ENCODE measurements around the gene LIN54. TPM values are rescaled to one million over a fixed set of nuclear protein-coding genes. Genes with fewer than 3 reads are reported as not detected.
"Not testable (repeated sequence)": the region's sequence is repeated elsewhere in the genome, so short reads cannot be mapped to it uniquely, and the experiment has no call there.

The LIN54 gene
- polyA plus RNA-seq, 1 donor (not counting 4 experiments of a cell fraction or from before 2014, with no cell fraction given): 8.1 TPM

DNA sequence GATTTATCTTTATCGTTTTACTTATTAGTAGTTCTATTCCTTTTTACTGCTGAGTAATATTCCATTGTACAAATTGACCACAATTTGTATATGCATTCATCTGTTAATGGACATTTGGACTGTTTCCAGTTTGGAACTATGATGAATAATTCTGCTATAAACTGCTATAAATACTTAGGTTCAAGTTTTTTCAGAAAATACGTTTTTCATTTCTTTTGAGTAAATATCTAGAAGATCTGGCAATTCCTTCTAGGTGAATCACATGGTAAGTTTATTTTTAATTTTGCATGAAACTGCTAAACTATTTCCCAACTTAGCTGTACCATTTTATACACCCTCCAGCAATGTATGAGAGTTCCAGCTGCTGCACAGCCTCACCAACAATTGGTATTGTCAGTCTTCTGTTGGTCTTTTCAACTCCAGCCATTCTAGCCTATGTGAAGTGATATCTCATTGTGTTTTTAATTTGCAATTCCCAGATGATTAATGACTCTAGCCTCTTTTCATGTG, 22.2 kb downstream of the LIN54 start:
- peaks cover 11% of the 10 kb centered on the region for H3K79me2 ChIP-seq (ENCODE audit: control insufficient read depth, insufficient read depth, low read length)
- no peaks in the 10 kb centered on the region for H3K9me1 ChIP-seq (ENCODE audit: control insufficient read depth, extremely low read depth, insufficient read depth, low read length)
- no peak for TF ChIP-seq EZH2 (IDR thresholded peaks at IDR 0.05; ENCODE audit: low read length)
- TF ChIP-seq, protein P1, sequence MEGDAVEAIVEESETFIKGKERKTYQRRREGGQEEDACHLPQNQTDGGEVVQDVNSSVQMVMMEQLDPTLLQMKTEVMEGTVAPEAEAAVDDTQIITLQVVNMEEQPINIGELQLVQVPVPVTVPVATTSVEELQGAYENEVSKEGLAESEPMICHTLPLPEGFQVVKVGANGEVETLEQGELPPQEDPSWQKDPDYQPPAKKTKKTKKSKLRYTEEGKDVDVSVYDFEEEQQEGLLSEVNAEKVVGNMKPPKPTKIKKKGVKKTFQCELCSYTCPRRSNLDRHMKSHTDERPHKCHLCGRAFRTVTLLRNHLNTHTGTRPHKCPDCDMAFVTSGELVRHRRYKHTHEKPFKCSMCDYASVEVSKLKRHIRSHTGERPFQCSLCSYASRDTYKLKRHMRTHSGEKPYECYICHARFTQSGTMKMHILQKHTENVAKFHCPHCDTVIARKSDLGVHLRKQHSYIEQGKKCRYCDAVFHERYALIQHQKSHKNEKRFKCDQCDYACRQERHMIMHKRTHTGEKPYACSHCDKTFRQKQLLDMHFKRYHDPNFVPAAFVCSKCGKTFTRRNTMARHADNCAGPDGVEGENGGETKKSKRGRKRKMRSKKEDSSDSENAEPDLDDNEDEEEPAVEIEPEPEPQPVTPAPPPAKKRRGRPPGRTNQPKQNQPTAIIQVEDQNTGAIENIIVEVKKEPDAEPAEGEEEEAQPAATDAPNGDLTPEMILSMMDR (optimal IDR thresholded peaks at IDR 0.05 in 1 of 3, IDR thresholded peaks at IDR 0.05 in 1 of 3, conservative IDR thresholded peaks at IDR 0.05 in 1 of 3; ENCODE audit: extremely low read depth in 1 of 3, insufficient read depth in 2 of 3, low read length in 3 of 3): no peak
- H3K36me3 ChIP-seq (ENCODE audit: control insufficient read depth in 2 of 2, extremely low read depth in 1 of 2, insufficient read depth in 2 of 2, low read length in 2 of 2): peaks cover 0 to 2% of the 10 kb centered on the region in 2 experiments
- no peak overlapping the region for H3K9ac ChIP-seq (ENCODE audit: control insufficient read depth, extremely low read depth, insufficient read depth, low read length)
- H3K9me3 ChIP-seq (ENCODE audit: control insufficient read depth, low read depth, low read length): no peaks in the 10 kb centered on the region
- FAIRE-seq: no peak
- no peaks in the 10 kb centered on the region for H3K27me3 ChIP-seq (ENCODE audit: control insufficient read depth, extremely low read depth, insufficient read depth, low read length)
- no peaks in the 10 kb centered on the region for H4K20me1 ChIP-seq (ENCODE audit: control insufficient read depth, extremely low read depth, insufficient read depth, low read length)
- H3K4me1 ChIP-seq (ENCODE audit: control insufficient read depth, extremely low read depth, insufficient read depth, low read length): no peaks in the 10 kb centered on the region
- no peak overlapping the region for H3K4me3 ChIP-seq (ENCODE audit: control insufficient read depth in 2 of 3, extremely low read depth in 1 of 3, insufficient read depth in 2 of 3, low read depth in 1 of 3, low read length in 3 of 3)
- no peak overlapping the region for H3K4me2 ChIP-seq (ENCODE audit: control insufficient read depth, extremely low read depth, insufficient read depth, low read depth, low read length)
- H2AFZ ChIP-seq (ENCODE audit: control insufficient read depth, low read length): no peak overlapping the region
- no peak for DNase-seq (ENCODE audit: low read depth, low spot score)
- H3K27ac ChIP-seq (ENCODE audit: control insufficient read depth, insufficient read depth, low read length): no peak overlapping the region
- dilution Hi-C loops (cut with MboI; ENCODE audit: extremely low pct_ligation_motif_present, low sequenced_read_pairs): no loop called here

DNA sequence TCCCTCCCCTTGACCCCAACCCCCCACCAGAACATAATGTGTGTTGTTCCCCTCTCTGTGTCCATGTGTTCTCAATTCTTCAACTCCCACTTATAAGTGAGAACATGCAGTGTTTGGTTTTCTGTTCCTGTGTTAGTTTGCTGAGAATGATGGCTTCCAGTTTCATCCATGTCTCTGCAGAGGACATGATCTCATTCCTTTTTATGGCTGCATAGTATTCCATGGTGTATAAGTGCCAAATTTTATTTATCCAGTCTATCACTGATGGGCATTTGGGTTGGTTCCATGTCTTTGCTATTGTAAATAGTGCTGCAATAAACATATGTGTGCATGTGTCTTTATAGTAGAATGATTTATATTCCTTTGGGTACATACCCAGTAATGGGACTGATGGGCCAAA, 23.1 kb downstream of the LIN54 start:
- DNase-seq (ENCODE audit: low read depth, low spot score); H4K20me1 ChIP-seq (ENCODE audit: control insufficient read depth, extremely low read depth, insufficient read depth, low read length); H3K9ac ChIP-seq (ENCODE audit: control insufficient read depth, extremely low read depth, insufficient read depth, low read length); H3K9me3 ChIP-seq (ENCODE audit: control insufficient read depth, low read depth, low read length); dilution Hi-C loops (cut with MboI; ENCODE audit: extremely low pct_ligation_motif_present, low sequenced_read_pairs); H3K36me3 ChIP-seq (ENCODE audit: control insufficient read depth in 2 of 2, extremely low read depth in 1 of 2, insufficient read depth in 2 of 2, low read length in 2 of 2); H3K27me3 ChIP-seq (ENCODE audit: control insufficient read depth, extremely low read depth, insufficient read depth, low read length); H3K4me1 ChIP-seq (ENCODE audit: control insufficient read depth, extremely low read depth, insufficient read depth, low read length); H3K4me3 ChIP-seq (ENCODE audit: control insufficient read depth in 2 of 3, extremely low read depth in 1 of 3, insufficient read depth in 2 of 3, low read depth in 1 of 3, low read length in 3 of 3); H2AFZ ChIP-seq (ENCODE audit: control insufficient read depth, low read length); H3K4me2 ChIP-seq (ENCODE audit: control insufficient read depth, extremely low read depth, insufficient read depth, low read depth, low read length); FAIRE-seq; H3K27ac ChIP-seq (ENCODE audit: control insufficient read depth, insufficient read depth, low read length); H3K9me1 ChIP-seq (ENCODE audit: control insufficient read depth, extremely low read depth, insufficient read depth, low read length): not testable (repeated sequence)
- peaks cover 11% of the 10 kb centered on the region for H3K79me2 ChIP-seq (ENCODE audit: control insufficient read depth, insufficient read depth, low read length)

DNA sequence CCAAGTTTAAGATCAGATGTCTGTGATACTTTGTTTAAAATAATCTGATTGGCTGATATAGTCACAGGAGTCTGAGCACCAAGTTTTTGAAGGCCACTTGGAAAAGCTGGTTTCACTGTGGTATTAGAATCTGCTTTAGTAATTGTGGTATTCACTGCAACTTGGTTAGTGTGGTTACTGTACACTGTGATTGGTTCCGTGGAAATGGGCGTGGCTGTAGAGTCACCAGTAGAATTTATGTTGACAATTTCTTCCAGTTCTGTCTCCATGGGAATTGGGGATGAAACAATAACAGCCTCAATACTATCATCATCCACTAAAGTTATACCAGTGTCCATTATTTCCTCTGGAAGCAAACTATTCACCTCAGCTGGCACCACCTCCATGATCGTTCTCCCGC, 26.2 kb downstream of the LIN54 start:
- Histone ChIP-seq H3K4me2 (ENCODE audit: control insufficient read depth, extremely low read depth, insufficient read depth, low read depth, low read length) (no peak overlapping the region), H3K79me2 (ENCODE audit: control insufficient read depth, insufficient read depth, low read length) (peaks cover 4% of the 10 kb centered on the region), H3K27me3 (ENCODE audit: control insufficient read depth, extremely low read depth, insufficient read depth, low read length) (no peaks in the 10 kb centered on the region), H3K4me3 (ENCODE audit: control insufficient read depth in 2 of 3, extremely low read depth in 1 of 3, insufficient read depth in 2 of 3, low read depth in 1 of 3, low read length in 3 of 3) (no peak overlapping the region), H3K4me1 (ENCODE audit: control insufficient read depth, extremely low read depth, insufficient read depth, low read length) (no peaks in the 10 kb centered on the region), H2AFZ (ENCODE audit: control insufficient read depth, low read length) (no peak overlapping the region), H3K36me3 (ENCODE audit: control insufficient read depth in 2 of 2, extremely low read depth in 1 of 2, insufficient read depth in 2 of 2, low read length in 2 of 2) (peaks cover 0 to 2% of the 10 kb centered on the region in 2 experiments), H3K9me1 (ENCODE audit: control insufficient read depth, extremely low read depth, insufficient read depth, low read length) (no peaks in the 10 kb centered on the region), H3K27ac (ENCODE audit: control insufficient read depth, insufficient read depth, low read length) (no peak overlapping the region), H3K9me3 (ENCODE audit: control insufficient read depth, low read depth, low read length) (no peaks in the 10 kb centered on the region), H3K9ac (ENCODE audit: control insufficient read depth, extremely low read depth, insufficient read depth, low read length) (no peak overlapping the region), H4K20me1 (ENCODE audit: control insufficient read depth, extremely low read depth, insufficient read depth, low read length) (no peaks in the 10 kb centered on the region)
- TF ChIP-seq, protein P1 (optimal IDR thresholded peaks at IDR 0.05 in 1 of 3, IDR thresholded peaks at IDR 0.05 in 1 of 3, conservative IDR thresholded peaks at IDR 0.05 in 1 of 3; ENCODE audit: extremely low read depth in 1 of 3, insufficient read depth in 2 of 3, low read length in 3 of 3): no peak
- TF ChIP-seq EZH2 (IDR thresholded peaks at IDR 0.05; ENCODE audit: low read length): no peak
- dilution Hi-C loops (cut with MboI; ENCODE audit: extremely low pct_ligation_motif_present, low sequenced_read_pairs): no loop called here
- DNase-seq (ENCODE audit: low read depth, low spot score): no peak
- no peak for FAIRE-seq
